Stomach (tissue), 4 donors: ENCODE results near the gene PRKCD.
A peak's percentile ranks its signal among the peaks of the same experiment; 100 is the strongest.

Experiments used
- CTCF ChIP-seq, 7 experiments: fragments of 450-650 bp in 4 of 7; fragments of 200-600 bp in 3 of 7; sonication (generic) in 3 of 7; IDR thresholded peaks; one replicate each; pipeline ENCODE4 v1.5.1; 2016 to 2019; ENCODE audit warnings: antibody characterized with exemption in 7 of 7, control low read depth in 2 of 7, mild to moderate bottlenecking in 1 of 7
- POLR2AphosphoS5 ChIP-seq, 3 donors: sonication (generic); formaldehyde crosslinking; IDR thresholded peaks; one replicate each; pipeline ENCODE4 v1.6.1; 2016; ENCODE audit warnings: antibody characterized with exemption in 3 of 3

DNA sequence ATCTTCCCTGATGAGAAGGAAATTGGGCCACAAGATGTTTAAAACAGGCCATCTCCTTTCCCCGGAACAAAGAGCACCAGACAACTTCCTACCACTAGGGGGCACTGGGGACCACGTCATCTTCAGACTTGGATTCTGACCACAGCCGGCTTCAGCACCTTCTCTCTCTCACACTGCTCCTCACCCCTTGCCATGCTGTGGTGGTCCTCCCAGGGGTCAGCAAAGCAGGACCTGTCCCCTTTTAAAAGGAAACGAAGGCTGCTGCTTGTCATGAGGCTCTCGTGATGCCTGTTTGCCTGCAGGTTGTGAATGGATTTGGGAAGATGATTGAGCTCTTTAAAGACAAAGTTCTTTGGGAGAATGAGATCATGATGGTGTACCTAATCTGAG lies 47.0 kb upstream of the PRKCD start:
- TF ChIP-seq POLR2AphosphoS5 (IDR thresholded peaks at IDR 0.05) (peak in 1 of 3 donors; percentile 72), CTCF (IDR thresholded peaks at IDR 0.05) (peak in 6 of 7 experiments; percentile 34 to 96 (median 94))
